HepG2 (cell line): ENCODE data around the gene NDUFB5. TPM values are rescaled to one million over a fixed set of nuclear protein-coding genes. Genes with fewer than 3 reads are reported as not detected.

Experiments used
- AKAP8 ChIP-seq: sonication (generic); formaldehyde crosslinking; IDR thresholded peaks from 2 replicates; pipeline ENCODE4 v1.5.1; 2020; ENCODE audit warnings: mild to moderate bottlenecking, missing genetic modification reagents
- CBX5 ChIP-seq: sonication (generic); formaldehyde crosslinking; IDR thresholded peaks from 2 replicates; pipeline ENCODE4 v1.4.0; 2020; ENCODE audit warnings: missing genetic modification reagents, borderline replicate concordance
- GATAD1 ChIP-seq: IDR thresholded peaks from 2 replicates; pipeline ENCODE4 v1.6.1; 2016; ENCODE audit warnings: missing genetic modification reagents, missing compliant biosample characterization
- KLF12 ChIP-seq: sonication (generic); formaldehyde crosslinking; IDR thresholded peaks from 2 replicates; pipeline ENCODE4 v1.4.0; 2020; ENCODE audit warnings: missing genetic modification reagents, borderline replicate concordance
- MAZ ChIP-seq, 2 experiments: sonication (generic) in 1 of 2; formaldehyde crosslinking in 1 of 2; IDR thresholded peaks; 2 replicates each; pipeline versions ENCODE4 v1.5.0 to v1.6.1; 2012 to 2020; ENCODE audit warnings: low read depth in 2 of 2, mild to moderate bottlenecking in 2 of 2, borderline replicate concordance in 1 of 2, improper control_type of control experiment in 1 of 2, low read length in 1 of 2, missing genetic modification reagents in 1 of 2, moderate library complexity in 1 of 2
- MTA1 ChIP-seq: sonication (generic); formaldehyde crosslinking; IDR thresholded peaks from 2 replicates; pipeline ENCODE4 v1.4.0; 2020; ENCODE audit warnings: missing genetic modification reagents, mild to moderate bottlenecking, borderline replicate concordance
- MTA3 ChIP-seq: sonication (generic); formaldehyde crosslinking; IDR thresholded peaks from 2 replicates; pipeline ENCODE4 v1.4.0; 2020; ENCODE audit warnings: missing genetic modification reagents
- MYC ChIP-seq: sonication (generic); formaldehyde crosslinking; IDR thresholded peaks from 2 replicates; pipeline ENCODE4 v1.9.0; 2021; ENCODE audit warnings: missing genetic modification reagents, borderline replicate concordance
- POLR2A ChIP-seq, 2 experiments: IDR thresholded peaks; 2 replicates each; pipeline ENCODE4 v1.6.1; 2011; ENCODE audit warnings: low read depth in 2 of 2, low read length in 2 of 2, mild to moderate bottlenecking in 1 of 2, moderate library complexity in 1 of 2; ENCODE audit not compliant: insufficient read depth in 1 of 2
- ZKSCAN1 ChIP-seq: fragments of 150-350 bp; IDR thresholded peaks from 2 replicates; pipeline ENCODE4 v1.6.1; 2014; ENCODE audit warnings: low read length
- ZNF263 ChIP-seq: sonication (generic); formaldehyde crosslinking; IDR thresholded peaks from 2 replicates; pipeline ENCODE4 v1.4.0; 2020; ENCODE audit warnings: missing genetic modification reagents
- ZNF292 ChIP-seq: sonication (generic); formaldehyde crosslinking; IDR thresholded peaks from 2 replicates; pipeline ENCODE4 v1.8.1; 2022; ENCODE audit warnings: mild to moderate bottlenecking, low read depth, missing genetic modification reagents, borderline replicate concordance
- ZNF44 ChIP-seq: sonication (generic); formaldehyde crosslinking; IDR thresholded peaks from 2 replicates; pipeline ENCODE4 v1.5.1; 2020; ENCODE audit warnings: mild to moderate bottlenecking, missing genetic modification reagents
- ZNF749 ChIP-seq: sonication (generic); formaldehyde crosslinking; IDR thresholded peaks from 2 replicates; pipeline ENCODE4 v1.8.0; 2022; ENCODE audit warnings: mild to moderate bottlenecking, missing genetic modification reagents, moderate library complexity, borderline replicate concordance
- polyA plus RNA-seq, 8 experiments: library from polyadenylated mRNA; depleted of rRNA in 3 of 8; stranded (reverse) in 7 of 8; unstranded in 1 of 8; fragments of >200 nt; fragmentation: Illumina TruSeq in 4 of 8; extraction: Trizol in 4 of 8; gene quantifications; 2 replicates each; pipeline versions ENCODE4 v1.2.1 to v1.2.3, GENCODE V29; 2011 to 2016; ENCODE audit warnings: low read depth in 4 of 8, missing spikeins in 1 of 8, mixed read lengths in 1 of 8; ENCODE audit not compliant: insufficient read depth in 1 of 8
- total RNA-seq, 5 experiments: library from RNA; depleted of rRNA; stranded (reverse); fragments of >200 nt; fragmentation: Illumina TruSeq; extraction: Trizol; gene quantifications; 2 replicates each; pipeline ENCODE4 v1.2.3, GENCODE V29; 2016; ENCODE audit warnings: low read depth in 1 of 5
- TF ChIP-seq, protein P1 (sequence below): sonication (generic); formaldehyde crosslinking; conservative IDR thresholded peaks from 2 replicates; pipeline ENCODE4 v1.4.0; 2020; ENCODE audit warnings: missing genetic modification reagents
- TF ChIP-seq, protein P2 (sequence below): sonication (generic); formaldehyde crosslinking; IDR thresholded peaks from 2 replicates; pipeline ENCODE4 v1.5.1; 2020; ENCODE audit warnings: mild to moderate bottlenecking, missing genetic modification reagents, borderline replicate concordance
- TF ChIP-seq, protein P3 (sequence below), 2 experiments: sonication (generic) in 1 of 2; formaldehyde crosslinking in 1 of 2; IDR thresholded peaks; 2 replicates each; pipeline versions ENCODE4 v1.4.0 to v1.6.1; 2018 to 2020; ENCODE audit warnings: missing genetic modification reagents in 2 of 2, borderline replicate concordance in 1 of 2, low read depth in 1 of 2, mild to moderate bottlenecking in 1 of 2, missing biosample characterization in 1 of 2
- TF ChIP-seq, protein P4 (sequence below): sonication (generic); formaldehyde crosslinking; IDR thresholded peaks from 2 replicates; pipeline ENCODE4 v1.8.1; 2023; ENCODE audit warnings: mild to moderate bottlenecking, inconsistent platforms, moderate library complexity, missing genetic modification reagents, borderline replicate concordance

Gene NDUFB5
- total and polyA plus RNA-seq, 2 of the 13 experiments (the other 11 are each of a cell fraction or from before 2014, with no cell fraction given) = 43.3 to 120 TPM

DNA sequence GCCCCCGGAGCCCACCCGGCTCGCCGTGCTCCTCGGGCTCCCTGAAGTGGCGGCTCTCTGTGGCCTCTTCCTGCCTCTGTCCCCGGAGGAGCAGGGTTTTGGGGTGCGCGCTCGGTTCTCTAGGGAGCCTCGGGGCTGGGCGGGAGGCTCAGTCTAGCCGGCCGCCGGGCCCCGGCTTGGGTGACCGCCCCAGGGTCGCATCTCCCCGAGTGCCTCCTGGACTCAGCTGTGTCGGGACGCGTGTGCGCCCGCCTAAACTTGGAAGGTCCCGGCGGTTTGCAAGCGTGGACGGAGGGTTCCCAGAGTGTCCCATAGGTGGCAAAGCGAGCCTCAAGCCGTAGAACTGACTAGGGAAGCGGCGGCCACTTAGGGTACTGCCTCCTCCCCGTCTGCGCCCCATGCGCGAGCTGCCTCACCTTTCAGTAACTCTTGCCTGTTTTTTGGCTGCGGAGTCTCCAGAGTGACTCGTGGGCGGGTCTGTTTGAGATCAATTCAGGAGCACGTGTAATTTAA is 41.3 kb upstream of the NDUFB5 start (continued):
- TF ChIP-seq, protein P1, sequence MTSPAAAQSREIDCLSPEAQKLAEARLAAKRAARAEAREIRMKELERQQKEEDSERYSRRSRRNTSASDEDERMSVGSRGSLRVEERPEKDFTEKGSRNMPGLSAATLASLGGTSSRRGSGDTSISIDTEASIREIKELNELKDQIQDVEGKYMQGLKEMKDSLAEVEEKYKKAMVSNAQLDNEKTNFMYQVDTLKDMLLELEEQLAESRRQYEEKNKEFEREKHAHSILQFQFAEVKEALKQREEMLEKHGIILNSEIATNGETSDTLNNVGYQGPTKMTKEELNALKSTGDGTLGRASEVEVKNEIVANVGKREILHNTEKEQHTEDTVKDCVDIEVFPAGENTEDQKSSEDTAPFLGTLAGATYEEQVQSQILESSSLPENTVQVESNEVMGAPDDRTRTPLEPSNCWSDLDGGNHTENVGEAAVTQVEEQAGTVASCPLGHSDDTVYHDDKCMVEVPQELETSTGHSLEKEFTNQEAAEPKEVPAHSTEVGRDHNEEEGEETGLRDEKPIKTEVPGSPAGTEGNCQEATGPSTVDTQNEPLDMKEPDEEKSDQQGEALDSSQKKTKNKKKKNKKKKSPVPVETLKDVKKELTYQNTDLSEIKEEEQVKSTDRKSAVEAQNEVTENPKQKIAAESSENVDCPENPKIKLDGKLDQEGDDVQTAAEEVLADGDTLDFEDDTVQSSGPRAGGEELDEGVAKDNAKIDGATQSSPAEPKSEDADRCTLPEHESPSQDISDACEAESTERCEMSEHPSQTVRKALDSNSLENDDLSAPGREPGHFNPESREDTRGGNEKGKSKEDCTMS (CRISPR knock-in tag) = no peak
- TF ChIP-seq AKAP8 (no peak), ZNF263 (CRISPR knock-in tag) (peak; percentile 66), MTA1 (CRISPR knock-in tag) (no peak), ZNF44 (CRISPR knock-in tag) (no peak), MTA3 (CRISPR knock-in tag) (no peak), ZKSCAN1 (no peak), GATAD1 (no peak), ZNF749 (no peak), KLF12 (CRISPR knock-in tag) (no peak), POLR2A (IDR thresholded peaks at IDR 0.05; ENCODE audit: insufficient read depth in 1 of 2, low read depth in 2 of 2, low read length in 2 of 2) (peak in 1 of 2 experiments; percentile 26; a peak in 1 of 4 replicates), MYC (CRISPR knock-in tag) (no peak; the same call in 1 of the 2 replicates), CBX5 (CRISPR knock-in tag) (no peak), ZNF292 (CRISPR knock-in tag) (0 out of 2 replicates have a peak, but pooled peaks have one; percentile 18), MAZ (IDR thresholded peaks at IDR 0.05; ENCODE audit: borderline replicate concordance, low read depth, low read length) (no peak), MAZ (CRISPR knock-in tag; IDR thresholded peaks at IDR 0.05; ENCODE audit: low read depth) (no peak)
- TF ChIP-seq, protein P2, sequence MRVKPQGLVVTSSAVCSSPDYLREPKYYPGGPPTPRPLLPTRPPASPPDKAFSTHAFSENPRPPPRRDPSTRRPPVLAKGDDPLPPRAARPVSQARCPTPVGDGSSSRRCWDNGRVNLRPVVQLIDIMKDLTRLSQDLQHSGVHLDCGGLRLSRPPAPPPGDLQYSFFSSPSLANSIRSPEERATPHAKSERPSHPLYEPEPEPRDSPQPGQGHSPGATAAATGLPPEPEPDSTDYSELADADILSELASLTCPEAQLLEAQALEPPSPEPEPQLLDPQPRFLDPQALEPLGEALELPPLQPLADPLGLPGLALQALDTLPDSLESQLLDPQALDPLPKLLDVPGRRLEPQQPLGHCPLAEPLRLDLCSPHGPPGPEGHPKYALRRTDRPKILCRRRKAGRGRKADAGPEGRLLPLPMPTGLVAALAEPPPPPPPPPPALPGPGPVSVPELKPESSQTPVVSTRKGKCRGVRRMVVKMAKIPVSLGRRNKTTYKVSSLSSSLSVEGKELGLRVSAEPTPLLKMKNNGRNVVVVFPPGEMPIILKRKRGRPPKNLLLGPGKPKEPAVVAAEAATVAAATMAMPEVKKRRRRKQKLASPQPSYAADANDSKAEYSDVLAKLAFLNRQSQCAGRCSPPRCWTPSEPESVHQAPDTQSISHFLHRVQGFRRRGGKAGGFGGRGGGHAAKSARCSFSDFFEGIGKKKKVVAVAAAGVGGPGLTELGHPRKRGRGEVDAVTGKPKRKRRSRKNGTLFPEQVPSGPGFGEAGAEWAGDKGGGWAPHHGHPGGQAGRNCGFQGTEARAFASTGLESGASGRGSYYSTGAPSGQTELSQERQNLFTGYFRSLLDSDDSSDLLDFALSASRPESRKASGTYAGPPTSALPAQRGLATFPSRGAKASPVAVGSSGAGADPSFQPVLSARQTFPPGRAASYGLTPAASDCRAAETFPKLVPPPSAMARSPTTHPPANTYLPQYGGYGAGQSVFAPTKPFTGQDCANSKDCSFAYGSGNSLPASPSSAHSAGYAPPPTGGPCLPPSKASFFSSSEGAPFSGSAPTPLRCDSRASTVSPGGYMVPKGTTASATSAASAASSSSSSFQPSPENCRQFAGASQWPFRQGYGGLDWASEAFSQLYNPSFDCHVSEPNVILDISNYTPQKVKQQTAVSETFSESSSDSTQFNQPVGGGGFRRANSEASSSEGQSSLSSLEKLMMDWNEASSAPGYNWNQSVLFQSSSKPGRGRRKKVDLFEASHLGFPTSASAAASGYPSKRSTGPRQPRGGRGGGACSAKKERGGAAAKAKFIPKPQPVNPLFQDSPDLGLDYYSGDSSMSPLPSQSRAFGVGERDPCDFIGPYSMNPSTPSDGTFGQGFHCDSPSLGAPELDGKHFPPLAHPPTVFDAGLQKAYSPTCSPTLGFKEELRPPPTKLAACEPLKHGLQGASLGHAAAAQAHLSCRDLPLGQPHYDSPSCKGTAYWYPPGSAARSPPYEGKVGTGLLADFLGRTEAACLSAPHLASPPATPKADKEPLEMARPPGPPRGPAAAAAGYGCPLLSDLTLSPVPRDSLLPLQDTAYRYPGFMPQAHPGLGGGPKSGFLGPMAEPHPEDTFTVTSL (CRISPR knock-in tag) = 0 out of 2 replicates have a peak, but pooled peaks have one; percentile 18
- TF ChIP-seq, protein P3, sequence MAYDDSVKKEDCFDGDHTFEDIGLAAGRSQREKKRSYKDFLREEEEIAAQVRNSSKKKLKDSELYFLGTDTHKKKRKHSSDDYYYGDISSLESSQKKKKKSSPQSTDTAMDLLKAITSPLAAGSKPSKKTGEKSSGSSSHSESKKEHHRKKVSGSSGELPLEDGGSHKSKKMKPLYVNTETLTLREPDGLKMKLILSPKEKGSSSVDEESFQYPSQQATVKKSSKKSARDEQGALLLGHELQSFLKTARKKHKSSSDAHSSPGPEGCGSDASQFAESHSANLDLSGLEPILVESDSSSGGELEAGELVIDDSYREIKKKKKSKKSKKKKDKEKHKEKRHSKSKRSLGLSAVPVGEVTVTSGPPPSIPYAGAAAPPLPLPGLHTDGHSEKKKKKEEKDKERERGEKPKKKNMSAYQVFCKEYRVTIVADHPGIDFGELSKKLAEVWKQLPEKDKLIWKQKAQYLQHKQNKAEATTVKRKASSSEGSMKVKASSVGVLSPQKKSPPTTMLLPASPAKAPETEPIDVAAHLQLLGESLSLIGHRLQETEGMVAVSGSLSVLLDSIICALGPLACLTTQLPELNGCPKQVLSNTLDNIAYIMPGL (CRISPR knock-in tag; IDR thresholded peaks at IDR 0.05; ENCODE audit: borderline replicate concordance in 1 of 2, low read depth in 1 of 2) = peak in 1 of 2 experiments; percentile 78; a peak in 2 of 4 replicates
- TF ChIP-seq, protein P4, sequence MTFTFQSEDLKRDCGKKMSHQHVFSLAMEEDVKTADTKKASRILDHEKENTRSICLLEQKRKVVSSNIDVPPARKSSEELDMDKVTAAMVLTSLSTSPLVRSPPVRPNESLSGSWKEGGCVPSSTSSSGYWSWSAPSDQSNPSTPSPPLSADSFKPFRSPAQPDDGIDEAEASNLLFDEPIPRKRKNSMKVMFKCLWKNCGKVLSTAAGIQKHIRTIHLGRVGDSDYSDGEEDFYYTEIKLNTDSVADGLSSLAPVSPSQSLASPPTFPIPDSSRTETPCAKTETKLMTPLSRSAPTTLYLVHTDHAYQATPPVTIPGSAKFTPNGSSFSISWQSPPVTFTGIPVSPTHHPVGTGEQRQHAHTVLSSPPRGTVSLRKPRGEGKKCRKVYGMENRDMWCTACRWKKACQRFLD (CRISPR knock-in tag) = no peak
